GM19351 (cell line): Measurements from ENCODE around the gene UBE2A.

ENCODE experiments used
- ATAC-seq: cut with Tn5 transposase; IDR thresholded peaks from one replicate; pipeline ENCODE4 v1.9.1; 2021; ENCODE audit warnings: mild to moderate bottlenecking, moderate library complexity; ENCODE audit not compliant: unreplicated experiment

The UBE2A gene

DNA sequence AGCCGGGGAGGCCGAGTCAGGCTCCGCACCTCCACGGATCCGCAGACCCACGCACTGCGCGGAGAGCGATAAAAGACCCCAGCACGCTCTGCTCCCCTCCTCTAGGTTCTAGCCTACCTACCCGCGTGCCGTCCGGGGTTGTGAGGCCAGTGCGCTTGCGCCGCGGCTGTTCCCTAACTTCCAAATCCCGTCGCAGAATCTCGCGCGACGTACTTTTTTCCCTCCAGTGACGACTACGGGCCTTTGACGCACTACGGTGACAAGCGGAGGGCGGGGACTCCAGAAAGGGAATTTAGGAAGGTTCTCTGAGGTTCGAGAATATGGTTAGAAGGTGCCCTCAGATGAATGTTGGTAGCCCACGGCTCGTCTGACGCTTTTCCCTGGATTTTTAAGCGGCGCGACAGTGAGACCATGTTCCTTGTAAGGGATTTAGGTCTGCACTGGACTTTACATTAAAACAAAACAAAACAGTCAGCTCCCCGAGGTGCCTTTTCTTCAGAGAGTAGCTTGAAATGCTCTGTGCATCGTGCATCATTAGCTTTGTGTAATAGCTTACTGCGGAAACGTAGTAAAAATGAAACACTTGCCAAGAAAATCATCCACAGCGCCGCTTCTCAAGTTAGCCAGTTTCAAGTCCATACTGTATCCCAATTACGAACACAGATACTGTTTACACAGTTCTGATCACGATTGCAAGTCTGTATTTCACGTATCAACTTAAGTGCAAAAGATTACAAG is 32.1 kb downstream of the UBE2A start, which contains the start of gene NKRF:
NKRF (minus strand) TSS at position 145 of the 738 bp plus-strand sequence.
- peak; percentile 70 for ATAC-seq

DNA sequence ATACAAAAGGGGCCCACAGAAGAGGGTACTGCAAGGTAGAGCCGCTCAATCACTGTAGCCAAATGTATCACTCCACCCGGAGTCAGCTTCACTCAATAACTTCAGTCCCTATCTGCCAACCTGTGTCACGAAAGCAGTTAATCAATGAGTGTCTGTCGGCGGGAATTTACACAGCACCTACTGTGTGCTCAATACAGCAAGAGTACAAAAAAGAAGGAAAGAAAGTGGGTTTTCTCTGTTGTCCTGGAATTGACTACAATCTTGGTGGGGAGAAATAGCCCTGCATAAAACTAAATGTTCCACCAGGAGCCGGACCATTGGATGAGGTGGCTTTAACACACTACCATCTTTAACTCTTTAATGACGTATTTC is 32.6 kb downstream of the UBE2A start:
- ATAC-seq = no peak

DNA sequence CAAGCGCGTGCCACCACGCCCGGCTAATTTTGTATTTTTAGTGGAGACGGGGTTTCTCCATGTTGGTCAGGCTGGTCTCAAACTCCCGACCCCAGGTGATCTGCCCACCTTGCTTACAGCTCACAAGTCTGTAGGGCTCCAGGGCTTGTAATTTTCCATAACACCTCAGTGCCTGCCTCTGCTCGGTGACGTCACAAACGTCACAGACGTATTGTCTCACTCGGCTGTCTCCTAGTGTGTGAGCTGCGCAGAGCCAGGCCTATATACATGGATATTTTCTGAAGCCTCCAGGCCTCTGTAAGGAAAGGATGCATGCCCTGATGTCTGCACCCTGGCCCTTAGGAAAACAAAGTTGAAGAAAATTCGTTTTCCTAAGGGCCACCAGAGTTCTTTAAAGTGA is 40.4 kb downstream of the UBE2A start:
- ATAC-seq = no peak

DNA sequence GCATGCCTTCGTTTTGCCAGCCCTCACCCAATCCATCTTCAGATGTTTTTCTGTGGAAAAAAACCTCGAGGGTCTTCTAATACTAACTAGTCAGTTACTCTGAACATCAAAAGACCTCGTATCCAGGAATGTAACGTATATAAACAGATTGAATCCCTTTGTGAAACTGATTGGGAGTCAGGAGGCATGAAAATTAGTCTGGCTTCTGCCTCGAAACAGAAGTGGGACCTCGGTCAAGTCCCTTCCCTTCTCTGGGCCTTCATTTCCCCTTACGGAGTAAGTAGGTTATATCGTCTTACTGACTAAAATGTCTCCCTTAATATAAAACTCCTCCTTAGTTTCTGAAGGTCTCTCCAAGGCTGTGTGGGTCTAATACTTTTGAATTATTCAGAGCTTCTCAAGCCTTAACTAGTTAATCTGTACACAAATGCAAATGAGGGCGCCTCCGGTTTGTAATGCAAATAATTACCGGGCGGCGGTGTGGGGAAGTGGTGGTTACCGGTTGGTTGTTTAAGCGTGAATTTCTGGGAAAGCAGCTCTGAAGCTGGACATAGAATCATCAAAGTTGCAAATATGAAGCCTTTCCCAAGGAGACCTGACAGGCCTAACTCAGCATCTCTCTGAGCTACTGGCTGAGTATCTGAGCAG is 43.3 kb downstream of the UBE2A start:
- peak; percentile 52 for ATAC-seq

DNA sequence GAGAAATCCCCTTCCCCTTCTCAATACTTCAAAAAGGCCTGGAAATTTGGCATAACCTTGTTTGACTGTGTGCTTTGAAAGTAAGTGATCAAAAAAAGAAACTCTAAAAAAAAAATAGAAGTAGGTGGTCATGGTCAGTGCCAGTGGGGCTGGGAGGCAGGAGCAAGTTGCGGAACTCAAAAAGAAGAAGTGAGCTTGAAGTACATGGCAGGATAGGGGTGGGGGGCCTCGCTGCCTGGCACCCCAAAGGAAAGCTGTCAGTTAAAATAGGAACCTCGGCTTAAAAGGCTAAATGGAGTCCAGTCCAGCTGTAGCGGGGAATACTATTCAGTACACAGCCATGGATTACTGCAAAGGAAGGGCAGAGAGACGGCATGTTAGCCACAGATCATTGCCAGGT is 44.1 kb downstream of the UBE2A start:
- no peak for ATAC-seq

DNA sequence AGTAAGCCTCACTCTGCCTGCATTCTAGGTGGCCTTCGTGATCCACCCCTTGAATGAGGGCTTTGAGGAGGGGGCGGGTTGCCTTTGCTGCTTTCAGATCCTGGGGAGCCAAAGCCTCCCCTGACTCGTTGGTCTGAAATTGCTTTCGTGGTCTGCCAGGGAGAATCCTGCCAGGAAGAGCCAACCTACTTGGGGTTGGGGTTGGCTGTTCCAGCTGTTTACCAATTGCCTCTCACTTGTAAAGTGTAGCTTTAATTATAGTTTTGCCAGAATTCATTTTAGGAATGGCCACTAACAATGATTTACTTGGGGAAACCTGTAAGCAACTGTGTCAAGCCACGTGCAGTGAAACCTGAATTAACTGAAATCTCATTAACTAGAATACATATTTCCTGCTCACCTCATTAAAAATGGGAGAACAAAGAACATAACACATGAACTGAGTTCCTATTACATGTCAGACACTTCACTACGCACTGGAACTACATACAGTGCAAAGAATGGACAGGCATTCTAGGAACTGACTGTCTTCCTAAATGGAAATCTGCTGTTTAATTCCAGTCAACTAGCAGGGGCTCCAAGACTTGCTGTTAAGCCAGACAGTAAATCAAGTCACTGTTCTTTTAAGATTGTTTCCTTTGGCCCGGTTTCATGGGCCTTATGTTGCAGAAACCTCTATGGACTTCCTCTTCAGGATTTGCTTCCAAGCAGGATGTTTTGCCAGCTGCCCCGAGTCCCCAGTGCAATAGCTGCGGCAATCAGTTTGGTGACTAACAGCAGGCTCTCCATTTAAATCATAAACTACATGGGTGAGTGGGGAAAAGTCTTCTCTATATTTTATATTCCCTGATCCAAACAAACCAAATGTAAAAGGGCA is 48.2 kb downstream of the UBE2A start:
- ATAC-seq = no peak

DNA sequence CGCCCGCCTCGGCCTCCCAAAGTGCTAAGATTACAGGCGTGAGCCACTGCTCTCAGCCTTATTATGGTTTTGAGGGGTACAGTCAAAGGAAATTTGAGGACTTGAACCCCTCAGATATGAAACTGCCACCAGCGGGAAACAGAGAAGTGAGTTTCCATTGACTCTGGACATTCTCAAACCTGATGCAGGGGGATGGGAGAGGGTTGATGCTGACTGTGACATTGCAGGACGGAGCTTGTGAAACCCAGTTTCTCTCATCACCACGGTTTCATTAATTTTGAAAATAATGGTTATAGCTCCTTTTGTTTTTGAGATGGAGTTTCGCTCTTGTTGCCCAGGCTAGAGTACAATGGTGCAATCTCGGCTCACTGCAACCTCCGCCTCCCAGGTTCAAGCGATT is 50.1 kb downstream of the UBE2A start:
- ATAC-seq = no peak

DNA sequence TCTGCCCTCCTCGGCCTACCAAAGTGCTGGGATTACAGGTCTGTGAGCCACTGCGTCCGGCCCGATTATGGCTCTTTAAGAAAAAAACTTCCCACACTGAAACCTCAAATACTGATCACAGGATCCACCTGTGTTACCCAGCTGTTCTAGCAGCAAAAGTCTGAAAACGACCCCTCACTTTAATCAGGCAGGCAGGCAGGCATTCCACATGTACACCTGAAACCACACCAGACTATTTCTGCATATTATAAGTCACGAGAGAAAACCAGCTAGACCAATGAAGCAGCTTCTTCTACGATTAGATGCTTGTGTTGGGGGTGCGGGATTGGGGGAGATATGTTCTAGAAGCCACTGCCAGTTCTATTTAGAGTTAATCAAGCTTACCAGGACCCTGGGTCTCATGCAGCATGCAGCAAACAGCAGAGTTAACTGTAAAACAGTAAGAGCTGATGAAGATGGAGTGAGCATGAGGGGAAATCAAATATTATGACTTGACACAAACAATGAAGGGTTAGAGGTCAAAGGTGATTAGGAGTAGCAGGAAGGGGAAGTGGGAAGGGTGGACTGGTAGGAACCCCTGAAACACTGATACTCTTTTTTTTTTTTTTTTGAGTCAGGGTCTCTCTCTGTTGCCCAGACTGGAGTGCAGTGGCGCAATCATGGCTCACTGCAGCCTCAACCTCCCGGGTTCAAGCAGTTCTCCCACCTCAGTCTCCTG is 50.7 kb downstream of the UBE2A start:
- no peak for ATAC-seq

DNA sequence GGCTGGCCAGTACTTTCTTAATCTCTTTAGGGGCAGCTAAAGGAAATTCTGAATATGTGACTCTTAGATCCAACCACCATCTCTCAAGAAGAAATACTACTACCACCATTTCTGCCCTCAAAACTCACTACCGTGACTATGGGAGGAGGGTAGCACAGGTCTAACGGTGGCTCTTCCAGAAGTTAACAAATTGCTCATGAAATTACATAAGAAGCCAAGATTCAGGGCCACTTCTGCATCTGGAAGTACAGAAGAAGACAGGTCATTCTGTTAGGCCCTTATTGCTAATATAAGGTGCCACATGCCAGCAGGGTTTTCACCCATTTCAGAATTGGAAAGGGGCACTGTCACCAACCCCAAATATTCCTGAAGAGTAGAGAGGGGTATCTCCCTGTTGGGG is 51.5 kb downstream of the UBE2A start:
- ATAC-seq = no peak
